ENCODE measurements around the gene CELSR1.
"Not testable (repeated sequence)": the region's sequence is repeated elsewhere in the genome, so short reads cannot be mapped to it uniquely, and the experiment has no call there.

The CELSR1 gene

GRCh38 chr22:46416891-46417580 lies 120.4 kb downstream of the CELSR1 start:
- no peak for DNase-seq (ENCODE audit: low read depth)

DNA sequence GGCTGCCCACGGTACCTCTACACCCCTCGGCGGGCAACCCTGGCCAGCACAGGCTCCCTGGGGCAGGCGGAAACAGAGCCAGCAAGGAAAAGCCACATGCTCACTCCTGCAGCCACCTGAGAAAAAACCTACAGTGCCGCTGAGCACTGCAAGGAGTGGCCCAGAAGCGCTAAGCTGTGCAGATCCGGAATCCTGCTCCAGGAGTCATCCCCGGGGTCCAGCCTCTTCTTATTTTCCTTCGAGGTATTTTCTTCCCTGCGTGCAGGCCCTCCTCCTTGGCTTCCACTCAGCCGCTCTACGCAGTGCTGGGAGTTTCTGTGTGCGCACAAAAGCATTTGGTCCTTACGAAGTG lies 120.9 kb downstream of the CELSR1 start:
- DNase-seq (ENCODE audit: low read depth): no peak

DNA sequence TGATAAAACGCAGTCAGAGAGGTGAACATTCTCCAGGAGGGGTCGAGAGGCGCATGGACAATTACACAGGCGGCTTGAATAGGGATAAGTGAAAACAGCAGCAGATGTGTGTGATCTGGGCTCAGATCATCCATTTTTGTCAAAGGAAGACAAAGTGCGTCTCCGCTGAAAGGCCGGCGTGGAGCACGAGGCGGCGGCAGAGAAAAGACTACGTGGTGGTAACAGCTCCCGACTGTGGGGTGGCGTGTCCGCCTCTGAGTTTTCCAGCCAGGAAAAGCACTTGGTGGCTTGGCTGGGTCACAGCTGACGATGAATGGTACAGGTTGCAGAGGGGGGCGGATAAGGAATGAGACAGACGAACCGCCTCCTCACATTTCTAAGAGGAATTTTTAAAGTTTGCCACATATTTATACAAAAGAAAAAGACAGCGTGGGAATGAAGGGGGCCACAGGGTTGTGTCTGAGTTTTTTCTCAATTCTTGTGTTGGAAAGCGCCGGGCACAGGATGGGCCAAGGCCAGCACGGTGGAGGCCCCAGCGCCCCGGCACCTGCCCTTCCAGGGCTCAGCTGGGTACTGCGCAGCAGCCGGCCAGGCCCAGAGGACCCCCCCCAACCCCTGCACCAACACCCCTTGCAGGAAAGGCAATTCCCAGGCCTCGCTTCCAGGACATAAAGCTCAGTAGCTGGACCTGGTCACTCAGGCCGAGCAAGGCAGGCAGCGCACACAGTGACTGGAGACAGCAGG lies 121.5 kb downstream of the CELSR1 start:
- no peak for DNase-seq (ENCODE audit: low read depth)

DNA sequence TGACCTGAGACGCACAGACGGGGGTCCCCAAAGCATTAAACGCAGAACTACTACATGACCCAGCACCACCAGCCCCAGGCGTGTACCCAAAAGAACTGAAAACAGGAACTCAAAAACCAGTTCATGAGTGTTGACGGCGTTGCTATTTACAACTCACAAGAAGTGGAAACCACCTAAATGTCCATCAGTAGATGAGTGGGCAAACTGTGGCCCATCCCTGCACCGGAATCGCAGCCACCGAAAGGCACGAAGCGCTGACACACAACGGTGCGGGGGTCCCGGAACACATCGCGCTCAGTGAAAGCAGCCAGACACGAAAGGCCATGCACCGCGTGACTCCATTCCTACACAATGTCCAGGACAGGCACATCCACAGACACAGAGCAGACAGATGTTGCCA lies 122.7 kb downstream of the CELSR1 start:
- no peak for DNase-seq (ENCODE audit: low read depth)

- DNase-seq (ENCODE audit: low read depth): no peak
These were observed 123.6 kb downstream of the CELSR1 start for GRCh38 chr22:46413725-46414379.

GRCh38 chr22:46411347-46411746 lies 126.1 kb downstream of the CELSR1 start:
- no peak for DNase-seq (ENCODE audit: low read depth)

GRCh38 chr22:46410291-46410808 lies 127.1 kb downstream of the CELSR1 start:
- DNase-seq (ENCODE audit: low read depth): no peak

DNA sequence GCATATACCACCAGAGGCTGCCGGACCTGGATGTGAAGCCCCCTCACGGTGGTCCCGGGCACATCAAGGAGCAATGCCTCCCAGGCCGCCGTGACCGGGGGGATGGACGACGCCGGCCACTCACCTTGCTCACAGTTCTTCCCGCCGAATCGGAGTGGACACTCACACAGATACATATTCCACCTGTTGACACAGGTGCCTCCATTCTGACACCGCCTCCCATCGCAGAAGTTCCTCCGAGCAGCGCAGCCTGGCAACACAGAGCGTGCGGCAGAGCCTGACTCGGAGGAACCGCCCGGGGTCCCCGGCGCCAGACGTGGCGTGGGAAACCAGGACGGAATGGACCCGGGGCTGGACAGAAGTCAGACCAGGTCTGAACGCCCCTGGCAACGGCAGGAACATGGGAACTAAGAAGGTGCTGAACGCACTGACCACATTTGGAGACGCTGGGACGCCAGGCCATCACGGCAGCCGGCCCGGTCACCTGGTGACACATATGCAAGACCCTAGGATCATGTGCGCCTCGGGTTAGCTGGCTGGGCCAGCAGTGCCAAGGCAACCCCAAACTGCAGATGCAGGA lies 127.7 kb downstream of the CELSR1 start:
- no peak for DNase-seq (ENCODE audit: low read depth)

GRCh38 chr22:46408568-46409506 lies 128.6 kb downstream of the CELSR1 start:
- no peak for DNase-seq (ENCODE audit: low read depth)

DNA sequence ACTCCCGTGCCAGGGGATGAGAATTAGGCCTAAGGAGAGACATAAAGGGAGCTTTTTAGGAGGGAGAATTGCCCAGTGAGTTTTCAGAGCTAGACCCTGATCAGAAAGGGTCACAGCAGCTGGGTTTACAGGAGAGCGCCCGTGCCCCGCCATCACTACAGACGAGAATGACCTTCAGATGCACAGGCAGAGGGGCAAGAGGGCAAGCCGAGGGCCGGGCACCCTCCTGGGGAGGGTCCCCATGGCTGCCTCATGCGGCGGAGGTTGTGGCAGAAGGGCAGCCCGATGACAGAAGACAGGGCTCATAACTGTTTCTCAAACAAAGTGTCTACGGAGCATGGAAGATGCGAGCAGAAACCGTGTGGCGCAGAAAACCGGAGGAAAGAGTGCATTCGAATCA lies 129.7 kb downstream of the CELSR1 start:
- DNase-seq (ENCODE audit: low read depth): no peak

DNA sequence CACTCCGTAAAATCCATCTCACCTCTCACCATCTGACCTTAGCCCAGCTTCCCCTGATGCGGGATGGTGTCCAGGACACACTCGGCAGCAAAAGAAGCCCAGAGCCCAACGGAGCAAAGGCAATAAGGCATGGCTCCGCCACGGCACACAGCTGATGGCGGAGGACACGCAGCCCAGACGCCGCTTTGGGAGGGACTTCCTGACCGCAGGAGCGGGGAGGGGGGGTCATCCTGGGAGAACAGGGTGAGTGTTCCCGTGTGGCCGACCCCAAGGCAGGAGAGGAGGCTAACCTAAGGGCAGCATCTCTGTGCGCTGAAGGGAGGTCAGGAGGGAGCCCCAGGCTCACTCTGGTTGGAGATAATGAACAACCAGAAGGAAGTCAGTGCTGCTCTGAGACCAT lies 130.6 kb downstream of the CELSR1 start:
- no peak for DNase-seq (ENCODE audit: low read depth)

DNA sequence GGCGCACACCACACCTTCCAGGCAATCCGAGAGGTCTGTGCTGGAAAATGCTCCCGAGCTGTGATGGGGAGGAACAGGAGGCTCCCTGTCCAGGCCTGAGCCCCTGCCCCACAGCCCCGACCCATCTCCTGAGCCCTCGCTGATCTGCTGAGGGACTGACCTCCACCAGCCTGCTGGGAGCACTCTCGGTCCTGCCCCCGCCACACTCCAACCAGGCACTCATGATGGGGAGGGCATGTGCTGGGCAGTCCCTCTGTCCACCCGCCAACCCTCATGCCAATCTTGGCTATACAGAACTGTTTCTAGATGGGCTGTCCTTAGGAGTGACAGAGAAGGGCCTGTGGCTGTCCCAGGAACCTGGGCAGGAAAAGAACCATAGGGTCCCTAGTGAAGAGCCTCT lies 131.1 kb downstream of the CELSR1 start:
- DNase-seq (ENCODE audit: low read depth): no peak

- no peak for DNase-seq (ENCODE audit: low read depth)
These were observed 131.5 kb downstream of the CELSR1 start for GRCh38 chr22:46405901-46406300.

- not testable (repeated sequence) for DNase-seq (ENCODE audit: low read depth)
These were observed 133.5 kb downstream of the CELSR1 start for GRCh38 chr22:46403880-46404279.

DNA sequence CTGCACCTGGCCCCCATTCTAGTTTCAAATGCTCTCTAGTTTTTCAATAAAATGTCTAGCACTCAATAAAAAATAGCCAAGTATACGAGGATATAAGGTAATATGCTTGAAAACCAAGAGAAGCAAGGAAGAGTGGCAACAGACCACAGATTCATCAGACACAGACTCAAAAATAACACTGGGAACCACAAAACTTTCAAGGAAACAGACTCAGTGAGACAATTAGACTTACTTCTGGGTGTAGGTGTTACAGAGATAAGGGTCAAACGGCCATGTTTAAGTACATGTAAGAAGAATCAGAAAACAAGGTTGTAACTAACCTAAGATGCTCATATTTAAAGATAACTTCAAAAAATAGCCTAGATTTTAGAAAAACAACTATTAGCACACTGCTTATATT lies 134.9 kb downstream of the CELSR1 start:
- no peak for DNase-seq (ENCODE audit: low read depth)

GRCh38 chr22:46401370-46401769 lies 136.1 kb downstream of the CELSR1 start:
- DNase-seq (ENCODE audit: low read depth): no peak

GRCh38 chr22:46399251-46400024 lies 138.0 kb downstream of the CELSR1 start:
- no peak for DNase-seq (ENCODE audit: low read depth)

GRCh38 chr22:46397951-46398350 lies 139.5 kb downstream of the CELSR1 start:
- no peak for DNase-seq (ENCODE audit: low read depth)

- no peak for DNase-seq (ENCODE audit: low read depth)
These were observed 139.9 kb downstream of the CELSR1 start for GRCh38 chr22:46397514-46397913.

DNA sequence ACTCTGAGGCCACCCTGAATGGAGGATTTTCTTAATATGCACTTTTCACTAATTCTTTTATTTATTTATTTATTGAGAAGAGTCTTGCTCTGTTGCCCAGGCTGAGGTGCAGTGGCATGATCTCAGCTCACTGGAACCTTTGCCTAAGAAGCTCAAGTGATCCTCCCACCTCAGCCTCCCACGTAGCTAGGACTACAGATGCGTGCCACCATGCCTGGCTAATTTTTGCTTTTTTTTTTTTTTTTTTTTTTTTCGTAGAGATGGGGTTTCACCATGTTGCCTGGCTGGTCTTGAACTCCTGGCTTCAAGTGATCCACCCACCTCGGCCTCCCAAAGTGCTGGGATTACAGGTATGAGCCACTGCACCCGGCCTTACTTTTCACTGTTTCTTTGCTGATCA lies 140.4 kb downstream of the CELSR1 start:
- DNase-seq (ENCODE audit: low read depth): not testable (repeated sequence)

GRCh38 chr22:46395145-46395544 lies 142.3 kb downstream of the CELSR1 start:
- no peak for DNase-seq (ENCODE audit: low read depth)

Measured in activated T-cell treated with anti-CD3 and anti-CD28 coated beads for 24 hours (primary cell).